ENCODE data around the gene UHRF1.
A peak's percentile ranks its signal among the peaks of the same experiment; 100 is the strongest.

The UHRF1 gene

GRCh38 chr19:4988770-4989251 is 79.5 kb downstream of the UHRF1 start:
- DNase-seq (ENCODE audit: low spot score): no peak

- no peak for DNase-seq (ENCODE audit: low spot score)
Observed at GRCh38 chr19:4990306-4990705, 81.0 kb downstream of the UHRF1 start.

GRCh38 chr19:4991538-4991937 is 82.2 kb downstream of the UHRF1 start:
- no peak for DNase-seq (ENCODE audit: low spot score)

DNA sequence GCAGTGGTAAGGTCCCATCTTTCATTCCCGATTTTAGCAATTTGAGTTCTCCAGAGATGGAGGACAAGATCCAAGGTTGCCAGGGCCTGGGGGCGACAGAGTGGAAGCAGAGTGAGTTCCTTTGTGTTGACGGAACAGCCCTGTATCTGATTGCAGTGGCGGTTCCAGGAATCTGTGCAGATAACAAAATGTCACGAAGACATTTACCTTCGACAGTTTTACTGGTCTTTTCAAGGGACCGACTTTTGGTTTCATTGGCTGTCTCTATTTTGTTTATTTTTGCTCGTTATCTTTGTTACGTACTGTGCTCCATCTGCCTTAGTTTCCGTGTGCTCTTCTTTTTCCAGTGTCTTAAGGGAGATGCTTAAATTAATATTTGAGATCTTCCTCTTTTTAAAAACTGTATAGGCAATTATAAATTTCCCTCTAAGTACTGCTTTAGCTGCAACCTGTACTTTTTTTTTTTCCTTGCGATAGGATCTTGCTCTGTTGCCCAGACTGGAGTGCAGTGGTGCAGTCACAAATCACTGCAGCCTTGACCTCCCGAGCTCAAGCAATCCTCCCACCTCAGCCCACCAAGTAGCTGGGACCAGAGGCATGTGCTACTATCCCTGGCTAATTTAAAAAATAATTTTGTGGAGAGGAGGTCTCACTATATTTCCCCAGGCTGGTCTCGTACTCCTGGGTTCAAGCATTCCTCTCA is 82.8 kb downstream of the UHRF1 start:
- no peak for DNase-seq (ENCODE audit: low spot score)

DNA sequence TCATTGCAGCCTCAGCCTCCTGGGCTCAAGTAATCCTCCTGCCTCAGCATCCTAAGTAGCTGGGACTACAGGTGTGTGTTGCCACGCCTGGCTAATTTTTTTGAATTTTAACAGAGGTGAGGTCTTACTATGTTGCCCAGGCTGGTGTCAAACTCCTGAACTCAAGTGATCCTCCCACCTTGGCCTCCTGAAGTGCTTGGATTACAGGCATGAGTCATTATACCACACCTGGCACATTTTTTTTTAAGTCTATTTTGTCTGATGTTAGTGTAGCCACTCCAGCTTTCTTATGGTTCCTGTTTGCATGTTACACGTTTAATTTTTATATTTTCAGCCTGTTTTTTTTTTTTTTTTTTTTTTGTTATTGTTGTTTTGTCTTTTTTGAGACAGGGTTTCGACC is 84.4 kb downstream of the UHRF1 start:
- no peak for DNase-seq (ENCODE audit: low spot score)

- DNase-seq (ENCODE audit: low spot score): no peak
Observed at GRCh38 chr19:4996701-4997100, 87.4 kb downstream of the UHRF1 start.

GRCh38 chr19:4997297-4997696 is 88.0 kb downstream of the UHRF1 start:
- DNase-seq (ENCODE audit: low spot score): no peak

GRCh38 chr19:5000120-5000611 is 90.9 kb downstream of the UHRF1 start:
- DNase-seq (ENCODE audit: low spot score): no peak

DNA sequence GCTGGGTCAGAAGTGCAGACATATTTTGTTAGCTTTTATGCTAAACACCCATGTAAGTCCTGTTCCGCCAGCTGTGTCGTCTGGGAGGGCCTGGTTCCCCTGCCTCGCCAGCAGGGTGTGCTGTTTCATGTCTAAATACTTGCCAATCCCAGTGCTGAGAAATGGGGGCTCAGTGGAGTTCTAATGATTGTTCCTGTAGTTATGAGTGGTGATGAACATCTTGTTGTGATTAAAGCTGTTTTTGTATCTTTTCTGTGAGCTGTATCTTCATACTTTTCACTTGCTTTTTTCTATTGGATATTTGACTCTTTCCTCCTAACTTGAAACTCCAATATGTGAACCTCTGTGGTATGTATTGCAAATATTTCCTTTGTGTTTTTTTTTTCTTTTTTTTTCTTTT is 92.3 kb downstream of the UHRF1 start:
- DNase-seq (ENCODE audit: low spot score): peak; percentile 76

DNA sequence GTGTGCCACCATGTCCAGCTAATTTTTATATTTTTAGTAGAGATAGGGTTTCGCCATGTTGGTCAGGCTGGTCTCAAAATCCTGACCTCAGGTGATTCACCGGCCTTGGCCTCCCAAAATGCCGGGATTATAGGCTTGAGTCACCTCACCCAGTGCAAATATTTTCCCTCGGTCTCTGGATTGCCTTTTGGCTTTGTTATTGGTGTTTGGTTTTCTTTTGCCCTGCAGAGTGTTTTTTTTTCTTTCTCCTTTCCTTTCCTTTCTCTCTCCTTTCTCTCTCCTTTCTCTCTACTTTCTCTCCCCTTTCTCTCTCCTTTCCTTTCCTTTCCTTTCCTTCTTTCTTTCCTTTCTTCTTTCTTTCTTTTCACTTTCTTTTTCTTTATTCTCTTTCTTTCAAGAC is 92.8 kb downstream of the UHRF1 start:
- no peak for DNase-seq (ENCODE audit: low spot score)

DNA sequence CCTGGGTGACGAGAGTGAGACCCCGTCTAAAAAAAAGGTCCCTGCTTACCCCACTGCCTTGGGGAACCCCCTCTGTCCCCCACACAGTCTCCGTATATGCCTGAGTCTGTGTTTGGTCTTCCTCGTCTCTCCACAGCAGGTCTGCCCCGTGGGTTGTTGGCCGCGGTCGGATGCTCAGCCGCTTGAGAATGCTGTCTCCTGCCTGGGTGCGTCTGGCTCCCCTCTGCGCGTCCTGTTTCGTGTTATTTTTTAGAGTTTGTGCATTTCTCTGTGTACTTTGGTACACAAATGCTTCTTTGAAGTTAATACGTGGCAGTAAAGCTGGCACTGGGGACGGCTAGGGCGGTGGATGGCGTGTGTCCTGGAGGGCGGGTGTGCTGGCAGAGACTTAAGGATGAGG is 94.5 kb downstream of the UHRF1 start:
- DNase-seq (ENCODE audit: low spot score): no peak

GRCh38 chr19:5005096-5005495 is 95.8 kb downstream of the UHRF1 start:
- DNase-seq (ENCODE audit: low spot score): no peak

DNA sequence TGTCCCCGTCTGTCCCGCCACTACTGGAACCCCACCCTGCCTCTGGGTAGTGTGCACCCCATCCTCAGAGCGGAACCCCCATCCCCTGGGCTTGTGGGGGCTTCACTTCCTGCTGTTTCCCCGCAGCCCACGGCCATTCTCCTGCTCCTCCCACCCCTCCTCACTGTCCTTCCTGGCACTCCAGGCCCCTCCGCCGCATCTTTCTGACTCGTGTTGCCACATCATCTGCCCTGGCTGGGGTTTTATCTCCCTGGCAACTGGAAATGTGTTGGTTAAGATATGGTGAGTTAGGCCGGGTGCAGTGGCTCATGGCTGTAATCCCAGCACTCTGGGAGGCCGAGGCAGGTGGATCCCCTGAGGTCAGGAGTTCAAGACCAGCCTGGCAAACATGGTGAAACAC is 96.9 kb downstream of the UHRF1 start:
- DNase-seq (ENCODE audit: low spot score): no peak

DNA sequence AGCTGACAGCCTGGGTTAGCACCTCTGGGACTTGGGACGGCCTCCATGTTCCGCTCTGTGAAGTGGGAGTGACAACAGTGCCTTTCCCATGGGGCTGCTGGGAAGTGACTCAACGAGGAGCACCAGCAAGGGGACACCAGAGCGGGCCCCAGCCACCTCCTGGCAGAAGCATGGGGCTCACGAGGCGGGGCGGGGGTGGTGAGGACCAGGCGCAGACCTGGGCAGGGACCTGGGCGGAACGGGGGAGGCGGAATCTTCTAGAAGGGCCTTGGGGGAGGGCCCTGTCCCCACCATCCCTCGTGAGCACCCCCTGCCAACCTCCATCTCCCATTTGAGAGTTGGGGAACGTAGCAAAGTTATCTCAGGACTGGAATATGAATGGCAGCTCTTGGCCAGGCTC is 97.5 kb downstream of the UHRF1 start:
- no peak for DNase-seq (ENCODE audit: low spot score)
